GM23338 (cell line): ENCODE measurements around the gene SCAMP1.

Experiments used
- EZH2 ChIP-seq: fragments of 200-600 bp; sonication (generic); IDR thresholded peaks from one replicate; pipeline ENCODE4 v1.8.0; 2017; ENCODE audit warnings: antibody characterized with exemption, mild to moderate bottlenecking, low read depth; ENCODE audit not compliant: unreplicated experiment
- EZH2phosphoT487 ChIP-seq: fragments of 200-600 bp; sonication (generic); IDR thresholded peaks from one replicate; pipeline ENCODE4 v1.8.1; 2018; ENCODE audit warnings: antibody characterized with exemption; ENCODE audit not compliant: unreplicated experiment
- JUNB ChIP-seq: IDR thresholded peaks from one replicate; pipeline ENCODE4 v1.6.1; 2016; ENCODE audit warnings: antibody characterized with exemption; ENCODE audit not compliant: unreplicated experiment
- POLR2AphosphoS5 ChIP-seq: IDR thresholded peaks from 2 replicates; pipeline ENCODE4 v1.6.1; 2016; ENCODE audit warnings: antibody characterized with exemption, low read depth
- STAT1 ChIP-seq: IDR thresholded peaks from one replicate; pipeline ENCODE4 v1.6.1; 2016; ENCODE audit warnings: antibody characterized with exemption; ENCODE audit not compliant: unreplicated experiment
- ZNF114 ChIP-seq: fragments of 250-450 bp; sonication (Bioruptor Pico); IDR thresholded peaks from 2 replicates; pipeline ENCODE4 v1.5.0; 2020; ENCODE audit warnings: mild to moderate bottlenecking, moderate library complexity
- ZNF331 ChIP-seq: fragments of 250-450 bp; sonication (Bioruptor Pico); IDR thresholded peaks from 2 replicates; pipeline ENCODE4 v1.5.0; 2020; ENCODE audit warnings: low read depth, mild to moderate bottlenecking, moderate library complexity
- TF ChIP-seq, protein P1 (sequence below), 2 experiments: fragments of 200-600 bp in 1 of 2; sonication (generic) in 1 of 2; conservative IDR thresholded peaks; 2 replicates each; pipeline versions ENCODE4 v1.5.1 to v1.6.1; 2016 to 2017; ENCODE audit warnings: antibody characterized with exemption in 2 of 2, low read depth in 2 of 2, mild to moderate bottlenecking in 2 of 2, moderate library complexity in 1 of 2
- TF ChIP-seq, protein P2 (sequence below): IDR thresholded peaks from one replicate; pipeline ENCODE4 v1.6.1; 2018; ENCODE audit warnings: antibody characterized with exemption; ENCODE audit not compliant: unreplicated experiment
- TF ChIP-seq, protein P3 (sequence below): IDR thresholded peaks from 2 replicates; pipeline ENCODE4 v1.6.1; 2016; ENCODE audit warnings: antibody characterized with exemption

DNA sequence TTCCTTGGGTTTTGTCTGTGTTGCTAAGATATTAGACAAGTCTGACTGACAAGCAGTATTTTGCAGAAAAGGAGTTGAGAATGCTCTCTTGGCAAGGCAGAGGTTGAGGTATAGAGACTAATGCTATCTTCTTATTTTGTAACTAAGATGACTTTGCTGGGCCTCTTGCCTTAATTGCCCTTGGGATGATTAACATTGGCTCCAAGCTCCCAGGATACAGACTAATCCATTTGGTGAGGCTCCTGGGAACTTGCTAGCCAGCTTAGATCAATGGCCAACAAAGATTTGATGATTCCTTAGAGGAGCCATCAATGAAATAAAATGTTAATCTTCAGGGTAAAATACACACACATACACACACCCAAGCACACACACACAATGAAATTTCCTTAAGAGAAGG is 37.2 kb upstream of the SCAMP1 start:
- TF ChIP-seq POLR2AphosphoS5 = no peak
- TF ChIP-seq, protein P1, sequence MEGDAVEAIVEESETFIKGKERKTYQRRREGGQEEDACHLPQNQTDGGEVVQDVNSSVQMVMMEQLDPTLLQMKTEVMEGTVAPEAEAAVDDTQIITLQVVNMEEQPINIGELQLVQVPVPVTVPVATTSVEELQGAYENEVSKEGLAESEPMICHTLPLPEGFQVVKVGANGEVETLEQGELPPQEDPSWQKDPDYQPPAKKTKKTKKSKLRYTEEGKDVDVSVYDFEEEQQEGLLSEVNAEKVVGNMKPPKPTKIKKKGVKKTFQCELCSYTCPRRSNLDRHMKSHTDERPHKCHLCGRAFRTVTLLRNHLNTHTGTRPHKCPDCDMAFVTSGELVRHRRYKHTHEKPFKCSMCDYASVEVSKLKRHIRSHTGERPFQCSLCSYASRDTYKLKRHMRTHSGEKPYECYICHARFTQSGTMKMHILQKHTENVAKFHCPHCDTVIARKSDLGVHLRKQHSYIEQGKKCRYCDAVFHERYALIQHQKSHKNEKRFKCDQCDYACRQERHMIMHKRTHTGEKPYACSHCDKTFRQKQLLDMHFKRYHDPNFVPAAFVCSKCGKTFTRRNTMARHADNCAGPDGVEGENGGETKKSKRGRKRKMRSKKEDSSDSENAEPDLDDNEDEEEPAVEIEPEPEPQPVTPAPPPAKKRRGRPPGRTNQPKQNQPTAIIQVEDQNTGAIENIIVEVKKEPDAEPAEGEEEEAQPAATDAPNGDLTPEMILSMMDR (conservative IDR thresholded peaks at IDR 0.05; ENCODE audit: low read depth in 2 of 2) = no peak
- no peak for TF ChIP-seq EZH2
- TF ChIP-seq ZNF331 (CRISPR knock-in tag) = no peak
- TF ChIP-seq, protein P2, sequence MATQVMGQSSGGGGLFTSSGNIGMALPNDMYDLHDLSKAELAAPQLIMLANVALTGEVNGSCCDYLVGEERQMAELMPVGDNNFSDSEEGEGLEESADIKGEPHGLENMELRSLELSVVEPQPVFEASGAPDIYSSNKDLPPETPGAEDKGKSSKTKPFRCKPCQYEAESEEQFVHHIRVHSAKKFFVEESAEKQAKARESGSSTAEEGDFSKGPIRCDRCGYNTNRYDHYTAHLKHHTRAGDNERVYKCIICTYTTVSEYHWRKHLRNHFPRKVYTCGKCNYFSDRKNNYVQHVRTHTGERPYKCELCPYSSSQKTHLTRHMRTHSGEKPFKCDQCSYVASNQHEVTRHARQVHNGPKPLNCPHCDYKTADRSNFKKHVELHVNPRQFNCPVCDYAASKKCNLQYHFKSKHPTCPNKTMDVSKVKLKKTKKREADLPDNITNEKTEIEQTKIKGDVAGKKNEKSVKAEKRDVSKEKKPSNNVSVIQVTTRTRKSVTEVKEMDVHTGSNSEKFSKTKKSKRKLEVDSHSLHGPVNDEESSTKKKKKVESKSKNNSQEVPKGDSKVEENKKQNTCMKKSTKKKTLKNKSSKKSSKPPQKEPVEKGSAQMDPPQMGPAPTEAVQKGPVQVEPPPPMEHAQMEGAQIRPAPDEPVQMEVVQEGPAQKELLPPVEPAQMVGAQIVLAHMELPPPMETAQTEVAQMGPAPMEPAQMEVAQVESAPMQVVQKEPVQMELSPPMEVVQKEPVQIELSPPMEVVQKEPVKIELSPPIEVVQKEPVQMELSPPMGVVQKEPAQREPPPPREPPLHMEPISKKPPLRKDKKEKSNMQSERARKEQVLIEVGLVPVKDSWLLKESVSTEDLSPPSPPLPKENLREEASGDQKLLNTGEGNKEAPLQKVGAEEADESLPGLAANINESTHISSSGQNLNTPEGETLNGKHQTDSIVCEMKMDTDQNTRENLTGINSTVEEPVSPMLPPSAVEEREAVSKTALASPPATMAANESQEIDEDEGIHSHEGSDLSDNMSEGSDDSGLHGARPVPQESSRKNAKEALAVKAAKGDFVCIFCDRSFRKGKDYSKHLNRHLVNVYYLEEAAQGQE = no peak
- TF ChIP-seq ZNF114 = no peak
- TF ChIP-seq EZH2phosphoT487 = no peak
- TF ChIP-seq, protein P3, sequence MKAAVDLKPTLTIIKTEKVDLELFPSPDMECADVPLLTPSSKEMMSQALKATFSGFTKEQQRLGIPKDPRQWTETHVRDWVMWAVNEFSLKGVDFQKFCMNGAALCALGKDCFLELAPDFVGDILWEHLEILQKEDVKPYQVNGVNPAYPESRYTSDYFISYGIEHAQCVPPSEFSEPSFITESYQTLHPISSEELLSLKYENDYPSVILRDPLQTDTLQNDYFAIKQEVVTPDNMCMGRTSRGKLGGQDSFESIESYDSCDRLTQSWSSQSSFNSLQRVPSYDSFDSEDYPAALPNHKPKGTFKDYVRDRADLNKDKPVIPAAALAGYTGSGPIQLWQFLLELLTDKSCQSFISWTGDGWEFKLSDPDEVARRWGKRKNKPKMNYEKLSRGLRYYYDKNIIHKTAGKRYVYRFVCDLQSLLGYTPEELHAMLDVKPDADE = no peak
- no peak for TF ChIP-seq STAT1
- no peak for TF ChIP-seq JUNB
